HCT116 (cell line): Measurements from ENCODE around the gene NFE2L2.

Source experiments
- JUND ChIP-seq: IDR thresholded peaks from 2 replicates; pipeline ENCODE4 v1.6.1; 2012
- MAX ChIP-seq: IDR thresholded peaks from 2 replicates; pipeline ENCODE4 v1.6.1; 2012
- POLR2A ChIP-seq: IDR thresholded peaks from 2 replicates; pipeline ENCODE4 v1.7.0; 2011; ENCODE audit warnings: borderline replicate concordance; ENCODE audit not compliant: insufficient read depth, insufficient read length; ENCODE audit errors: extremely low read depth
- POLR2AphosphoS5 ChIP-seq: IDR thresholded peaks from 2 replicates; pipeline ENCODE4 v1.6.1; 2011; ENCODE audit warnings: mild to moderate bottlenecking, low read depth, low read length, moderate library complexity
- RAD21 ChIP-seq: IDR thresholded peaks from 2 replicates; pipeline ENCODE4 v1.6.1; 2012; ENCODE audit warnings: low read depth, mild to moderate bottlenecking
- SP1 ChIP-seq: IDR thresholded peaks from 2 replicates; pipeline ENCODE4 v1.6.1; 2012; ENCODE audit warnings: low read depth
- ZNF274 ChIP-seq: fragments of 200-500 bp; sonication (Bioruptor generic); IDR thresholded peaks from 2 replicates; pipeline ENCODE4 v1.6.1; 2014; ENCODE audit warnings: mild to moderate bottlenecking, low read depth, low read length, inconsistent platforms
- TF ChIP-seq, protein P1 (sequence below), 3 experiments: fragments of 200-600 bp in 1 of 3; sonication (generic) in 1 of 3; IDR thresholded peaks in 2 of 3; conservative IDR thresholded peaks in 1 of 3; 2 replicates each; pipeline ENCODE4 v1.5.1; 2012 to 2017; ENCODE audit warnings: low read depth in 2 of 3, low read length in 2 of 3, antibody characterized with exemption in 1 of 3, borderline replicate concordance in 1 of 3, control low read depth in 1 of 3, mild to moderate bottlenecking in 1 of 3, mixed read lengths in 1 of 3, mixed run types in 1 of 3, moderate library complexity in 1 of 3; ENCODE audit not compliant: insufficient read depth in 1 of 3

- TF ChIP-seq POLR2A: no peak
- TF ChIP-seq, protein P1, sequence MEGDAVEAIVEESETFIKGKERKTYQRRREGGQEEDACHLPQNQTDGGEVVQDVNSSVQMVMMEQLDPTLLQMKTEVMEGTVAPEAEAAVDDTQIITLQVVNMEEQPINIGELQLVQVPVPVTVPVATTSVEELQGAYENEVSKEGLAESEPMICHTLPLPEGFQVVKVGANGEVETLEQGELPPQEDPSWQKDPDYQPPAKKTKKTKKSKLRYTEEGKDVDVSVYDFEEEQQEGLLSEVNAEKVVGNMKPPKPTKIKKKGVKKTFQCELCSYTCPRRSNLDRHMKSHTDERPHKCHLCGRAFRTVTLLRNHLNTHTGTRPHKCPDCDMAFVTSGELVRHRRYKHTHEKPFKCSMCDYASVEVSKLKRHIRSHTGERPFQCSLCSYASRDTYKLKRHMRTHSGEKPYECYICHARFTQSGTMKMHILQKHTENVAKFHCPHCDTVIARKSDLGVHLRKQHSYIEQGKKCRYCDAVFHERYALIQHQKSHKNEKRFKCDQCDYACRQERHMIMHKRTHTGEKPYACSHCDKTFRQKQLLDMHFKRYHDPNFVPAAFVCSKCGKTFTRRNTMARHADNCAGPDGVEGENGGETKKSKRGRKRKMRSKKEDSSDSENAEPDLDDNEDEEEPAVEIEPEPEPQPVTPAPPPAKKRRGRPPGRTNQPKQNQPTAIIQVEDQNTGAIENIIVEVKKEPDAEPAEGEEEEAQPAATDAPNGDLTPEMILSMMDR (IDR thresholded peaks at IDR 0.05 in 2 of 3, conservative IDR thresholded peaks at IDR 0.05 in 1 of 3; ENCODE audit: borderline replicate concordance in 1 of 3, insufficient read depth in 1 of 3, low read depth in 2 of 3, low read length in 2 of 3): no peak
- TF ChIP-seq RAD21: no peak
- no peak for TF ChIP-seq POLR2AphosphoS5
- no peak for TF ChIP-seq MAX
- TF ChIP-seq JUND: no peak
- no peak for TF ChIP-seq SP1
- no peak for TF ChIP-seq ZNF274
These were observed 32.3 kb downstream of the NFE2L2 start for GRCh38 chr2:177232098-177232704.
